B cell (primary cell): ENCODE measurements around the gene SPA17.

ENCODE experiments used
- CTCF ChIP-seq: fragments of 200-600 bp; IDR thresholded peaks from one replicate; pipeline ENCODE4 v1.8.0; 2022; ENCODE audit warnings: antibody characterized with exemption, mild to moderate bottlenecking
- EZH2 ChIP-seq: IDR thresholded peaks from 2 replicates; pipeline ENCODE4 v1.6.1; 2012; ENCODE audit warnings: borderline replicate concordance, low read depth, mild to moderate bottlenecking, moderate library complexity, low read length; ENCODE audit not compliant: insufficient read depth, poor library complexity, severe bottlenecking

GRCh38 chr11:124658501-124658900 is 15.2 kb upstream of the SPA17 start:
- TF ChIP-seq CTCF (no peak), EZH2 (no peak)
